Bronchial epithelial cell (primary cell): ENCODE data around the gene LAD1. TPM values are rescaled to one million over a fixed set of nuclear protein-coding genes. Genes with fewer than 3 reads are reported as not detected.

Experiments used
- DNase-seq: peaks from one replicate; pipeline ENCODE4 v3.0.0-alpha.2; 2010; ENCODE audit warnings: low read depth
- FAIRE-seq: peaks from 2 replicates; lab custom pipeline; 2011; peaks lifted over from hg19 to GRCh38; lab: Jason Lieb, UNC
- H3K27me3 ChIP-seq: 2 replicates; pipeline ENCODE4 v1.5.1; 2011; ENCODE audit warnings: low read length; ENCODE audit not compliant: control insufficient read depth, insufficient read depth
- H3K36me3 ChIP-seq: 2 replicates; pipeline ENCODE4 v1.5.1; 2011; ENCODE audit warnings: low read length; ENCODE audit not compliant: control insufficient read depth, insufficient read depth
- H3K4me3 ChIP-seq: 2 replicates; pipeline ENCODE4 v1.5.1; 2011; ENCODE audit warnings: mild to moderate bottlenecking, low read depth, low read length, control low read depth
- CTCF ChIP-seq: IDR thresholded peaks from 2 replicates; pipeline ENCODE4 v1.5.1; 2011; ENCODE audit warnings: mild to moderate bottlenecking, moderate library complexity, low read length, control low read depth, inconsistent platforms; ENCODE audit not compliant: insufficient read depth, severe bottlenecking
- total RNA-seq: library from RNA; depleted of rRNA; stranded (reverse); fragments of >200 nt; gene quantifications from 2 replicates; pipeline ENCODE4 v1.2.1, GENCODE V29; 2014

LAD1 gene
- total RNA-seq, 1 donor from 2014 or later = 156 TPM

- Histone ChIP-seq H3K27me3 (peaks cover 4% of the 10 kb centered on the region), H3K4me3 (no peak overlapping the region), H3K36me3 (no peaks in the 10 kb centered on the region)
- DNase-seq = no peak
- TF ChIP-seq CTCF = no peak
- FAIRE-seq = no peak
Measured at GRCh38 chr1:201422026-201422425, 22.9 kb upstream of the LAD1 start.

GRCh38 chr1:201421041-201421440 is 21.9 kb upstream of the LAD1 start:
- DNase-seq (no peak), FAIRE-seq (no peak)
- Histone ChIP-seq H3K27me3 (peaks cover 4% of the 10 kb centered on the region), H3K4me3 (no peak overlapping the region), H3K36me3 (no peaks in the 10 kb centered on the region)
- no peak for TF ChIP-seq CTCF

GRCh38 chr1:201420608-201421002 is 21.5 kb upstream of the LAD1 start:
- DNase-seq (no peak), FAIRE-seq (no peak)
- H3K27me3 ChIP-seq = peaks cover 4% of the 10 kb centered on the region
- H3K36me3 ChIP-seq = no peaks in the 10 kb centered on the region
- no peak overlapping the region for H3K4me3 ChIP-seq
- TF ChIP-seq CTCF = no peak

- H3K27me3 ChIP-seq = peaks cover 4% of the 10 kb centered on the region
- DNase-seq (no peak), FAIRE-seq (no peak)
- no peak overlapping the region for H3K4me3 ChIP-seq
- TF ChIP-seq CTCF = no peak
- no peaks in the 10 kb centered on the region for H3K36me3 ChIP-seq
Measured at GRCh38 chr1:201419746-201420607, 20.9 kb upstream of the LAD1 start.

- Histone ChIP-seq H3K4me3 (no peak overlapping the region), H3K27me3 (peaks cover 4% of the 10 kb centered on the region), H3K36me3 (no peaks in the 10 kb centered on the region)
- TF ChIP-seq CTCF = no peak
- DNase-seq (no peak), FAIRE-seq (no peak)
Measured at GRCh38 chr1:201419256-201419655, 20.1 kb upstream of the LAD1 start.
